GM18502 (cell line): ENCODE data around the gene OR13C2.
"Not testable (repeated sequence)": the region's sequence is repeated elsewhere in the genome, so short reads cannot be mapped to it uniquely, and the experiment has no call there.

Experiments used
- ATAC-seq: cut with Tn5 transposase; IDR thresholded peaks from one replicate; pipeline ENCODE4 v1.9.1; 2021; ENCODE audit warnings: mild to moderate bottlenecking; ENCODE audit not compliant: unreplicated experiment, poor library complexity

Gene OR13C2, protein sequence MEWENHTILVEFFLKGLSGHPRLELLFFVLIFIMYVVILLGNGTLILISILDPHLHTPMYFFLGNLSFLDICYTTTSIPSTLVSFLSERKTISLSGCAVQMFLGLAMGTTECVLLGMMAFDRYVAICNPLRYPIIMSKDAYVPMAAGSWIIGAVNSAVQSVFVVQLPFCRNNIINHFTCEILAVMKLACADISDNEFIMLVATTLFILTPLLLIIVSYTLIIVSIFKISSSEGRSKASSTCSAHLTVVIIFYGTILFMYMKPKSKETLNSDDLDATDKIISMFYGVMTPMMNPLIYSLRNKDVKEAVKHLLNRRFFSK

DNA sequence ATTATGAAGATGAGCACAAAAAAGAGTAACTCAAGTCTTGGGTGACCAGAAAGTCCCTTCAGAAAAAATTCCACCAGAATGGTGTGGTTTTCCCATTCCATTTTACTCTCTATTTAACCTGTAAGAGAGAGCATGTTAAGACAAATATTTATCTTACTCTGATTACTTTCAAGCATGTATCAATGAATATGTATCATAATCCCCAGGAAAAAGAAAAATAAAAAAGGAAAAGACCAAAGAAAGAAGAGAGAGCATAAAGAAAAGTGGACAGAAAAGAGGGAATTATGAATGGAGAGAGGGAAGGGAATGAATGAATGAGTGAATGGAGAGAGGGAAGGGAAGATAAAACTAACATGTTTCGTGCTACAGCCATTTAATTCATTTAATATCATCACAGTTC lies at the start of gene OR13C2:
Gene OR13C2, minus strand, starts transcription at position 101 of the 400 bp plus-strand sequence. Its CDS starts 0 bp downstream, at position 101.
- ATAC-seq = not testable (repeated sequence)

DNA sequence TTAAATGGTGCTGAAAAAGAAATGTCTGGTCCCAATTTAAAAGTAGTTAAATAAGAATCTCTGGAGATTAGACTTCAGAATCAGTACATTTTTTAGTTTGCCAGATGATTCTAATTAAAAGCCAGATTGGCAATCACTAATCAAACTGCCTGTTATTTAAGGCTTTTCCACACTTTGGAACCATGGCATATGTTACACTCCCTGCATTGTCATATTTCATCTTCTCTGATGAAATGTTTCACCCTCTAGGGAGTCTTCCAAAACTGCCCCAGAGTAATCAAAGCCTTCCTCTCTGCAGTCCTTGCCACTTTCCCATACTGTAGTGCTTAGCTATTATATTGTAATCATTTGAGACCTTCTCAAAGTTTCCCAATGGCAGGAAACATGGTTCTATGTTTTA lies 30.0 kb upstream of the OR13C2 start:
- no peak for ATAC-seq

DNA sequence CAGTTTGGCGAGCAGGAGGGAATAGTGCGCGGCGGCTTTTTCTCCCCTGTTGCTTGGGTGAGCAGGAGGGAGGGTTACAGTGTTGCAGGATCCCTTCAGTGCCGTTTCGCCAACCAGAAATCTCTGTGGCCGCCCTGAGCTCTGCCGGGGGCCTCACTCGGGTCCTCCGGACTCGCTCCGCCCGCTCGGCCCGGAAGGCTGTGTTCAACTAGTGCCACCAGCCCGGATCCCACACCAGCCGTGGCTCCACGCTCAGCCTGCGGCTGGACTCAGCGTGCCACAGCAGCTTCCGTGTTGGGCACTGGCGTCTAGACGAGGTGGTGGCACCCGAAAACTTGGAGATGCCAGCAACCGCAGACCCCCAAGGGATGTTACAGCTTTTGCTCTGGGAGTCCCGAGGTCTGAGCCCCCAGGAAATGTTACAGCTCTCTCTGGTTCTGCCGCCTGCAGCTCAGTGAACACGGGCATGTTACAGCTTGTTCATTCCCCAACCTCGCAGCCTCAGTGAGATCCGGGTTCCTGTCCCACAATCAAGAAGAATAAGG lies 28.6 kb upstream of the OR13C2 start:
- ATAC-seq = no peak

DNA sequence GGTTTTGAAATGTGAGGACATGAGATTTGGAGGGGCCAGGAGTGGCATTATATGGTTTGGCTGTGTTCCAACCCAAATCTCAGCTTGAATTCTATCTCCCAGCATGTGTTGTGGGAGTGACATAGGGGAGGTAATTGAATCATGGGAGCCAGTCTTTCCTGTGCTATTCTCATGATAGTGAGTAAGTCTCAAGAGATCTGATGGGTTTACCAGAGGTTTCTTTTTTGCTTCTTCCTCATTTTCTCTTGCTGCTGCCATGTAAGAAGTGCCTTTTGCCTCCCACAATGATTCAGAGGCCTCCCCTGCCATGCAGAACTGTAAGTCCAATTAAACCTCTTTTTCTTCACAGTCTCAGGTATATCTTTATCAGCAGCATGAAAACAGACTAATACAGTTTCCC lies 20.5 kb upstream of the OR13C2 start:
- not testable (repeated sequence) for ATAC-seq

DNA sequence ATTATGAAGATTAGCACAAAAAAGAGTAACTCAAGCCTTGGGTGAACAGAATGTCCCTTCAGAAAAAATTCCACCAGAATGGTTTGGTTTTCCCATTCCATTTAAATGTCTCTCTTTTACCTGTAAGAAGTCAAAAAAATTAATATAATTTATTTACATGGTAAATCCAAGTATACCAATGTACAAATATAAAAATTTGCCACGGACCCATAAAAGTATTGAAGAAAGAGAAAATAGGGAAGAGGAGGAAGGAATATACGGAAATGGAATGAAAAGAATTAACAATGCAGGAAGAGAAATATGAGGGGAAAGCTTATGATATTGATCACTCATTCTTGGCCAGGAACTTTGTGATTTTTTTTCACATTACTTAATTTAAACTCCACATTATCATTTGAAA lies 12.7 kb upstream of the OR13C2 start, which contains the start of gene OR13C9:
Gene OR13C9, minus strand, starts transcription at position 101 of the 400 bp plus-strand sequence. Its CDS starts 0 bp downstream, at position 101.
- ATAC-seq = no peak

DNA sequence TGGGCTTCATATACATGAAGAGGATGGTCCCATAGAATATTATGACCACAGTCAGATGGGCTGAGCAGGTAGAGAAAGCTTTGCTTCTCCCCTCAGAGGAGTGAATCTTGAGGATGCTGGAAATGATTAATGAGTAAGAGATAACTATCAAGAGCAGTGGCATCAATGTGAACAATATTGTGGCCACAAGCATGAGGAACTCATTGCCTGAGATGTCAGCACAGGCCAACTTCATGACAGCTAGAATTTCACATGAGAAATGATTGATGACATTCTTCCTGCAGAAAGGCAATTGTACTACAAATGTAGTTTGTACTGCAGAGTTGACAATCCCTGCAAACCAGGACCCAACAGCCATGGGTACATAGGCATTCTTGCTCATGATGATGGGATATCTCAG lies 12.0 kb upstream of the OR13C2 start:
- ATAC-seq = no peak

DNA sequence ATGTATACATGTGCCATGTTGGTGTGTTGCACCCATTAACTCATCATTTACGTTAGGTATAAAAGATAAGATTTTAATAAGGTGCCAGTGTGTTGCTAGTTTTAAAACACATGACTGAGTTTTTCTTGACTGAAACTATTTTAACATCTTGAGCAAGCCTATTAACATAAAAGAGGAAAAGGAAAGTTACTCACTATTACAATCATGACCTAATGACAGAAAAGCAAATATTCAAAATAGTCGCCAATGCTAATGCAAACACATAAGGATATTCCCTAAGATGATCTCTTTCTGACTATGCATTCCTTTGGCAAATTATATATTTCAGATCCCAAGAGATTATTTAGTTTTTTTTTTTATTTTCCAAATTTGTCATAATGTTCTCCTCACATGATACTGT lies 5.8 kb upstream of the OR13C2 start:
- no peak for ATAC-seq

DNA sequence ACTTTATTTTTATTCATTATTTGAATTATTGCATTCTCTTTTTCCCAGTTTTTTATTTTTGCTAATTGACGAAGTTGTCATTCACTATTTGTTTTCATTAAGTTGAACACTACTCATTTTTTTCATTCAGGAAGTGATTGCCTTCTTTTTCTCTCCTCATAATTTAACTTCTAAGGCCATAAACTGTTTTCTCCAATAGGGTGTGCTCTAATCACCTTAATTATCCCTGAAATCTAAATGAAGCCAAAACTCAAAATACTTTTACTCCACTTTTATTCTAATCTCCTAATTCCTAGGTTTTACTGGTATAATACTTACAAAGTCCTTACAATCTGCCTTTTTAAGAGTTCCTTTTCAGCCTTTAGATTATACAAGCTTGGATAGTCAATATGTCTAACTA lies 2.9 kb upstream of the OR13C2 start:
- ATAC-seq = no peak

DNA sequence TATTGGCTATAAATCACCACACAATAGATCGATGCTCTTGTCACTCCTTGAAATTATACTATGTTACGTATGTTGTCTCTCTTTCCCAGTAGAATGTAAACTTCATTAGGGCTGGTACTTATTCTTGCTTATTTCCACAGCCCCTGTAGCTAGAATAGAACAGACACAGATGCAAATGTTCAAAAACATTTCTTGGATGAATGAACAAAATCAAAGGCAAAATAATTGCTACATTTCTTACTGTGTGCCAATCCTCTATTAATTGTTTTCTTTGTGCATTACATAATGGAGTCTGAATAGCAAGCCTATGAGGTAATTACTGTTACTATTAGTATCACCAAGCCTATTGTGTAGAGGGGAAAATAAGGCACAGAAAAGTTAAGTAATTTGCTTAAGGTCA lies 725 bp upstream of the OR13C2 start:
- no peak for ATAC-seq

DNA sequence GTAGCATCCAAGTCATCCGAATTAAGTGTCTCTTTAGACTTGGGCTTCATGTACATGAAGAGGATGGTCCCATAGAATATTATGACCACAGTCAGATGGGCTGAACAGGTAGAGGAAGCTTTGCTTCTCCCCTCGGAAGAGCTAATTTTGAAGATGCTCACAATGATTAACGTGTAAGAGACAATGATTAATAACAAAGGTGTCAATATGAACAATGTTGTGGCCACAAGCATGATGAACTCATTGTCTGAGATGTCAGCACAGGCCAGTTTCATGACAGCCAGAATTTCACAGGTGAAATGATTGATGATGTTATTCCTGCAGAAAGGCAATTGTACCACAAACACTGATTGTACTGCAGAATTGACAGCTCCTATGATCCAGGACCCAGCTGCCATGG lies 626 bp downstream of the OR13C2 start:
- ATAC-seq = no peak

DNA sequence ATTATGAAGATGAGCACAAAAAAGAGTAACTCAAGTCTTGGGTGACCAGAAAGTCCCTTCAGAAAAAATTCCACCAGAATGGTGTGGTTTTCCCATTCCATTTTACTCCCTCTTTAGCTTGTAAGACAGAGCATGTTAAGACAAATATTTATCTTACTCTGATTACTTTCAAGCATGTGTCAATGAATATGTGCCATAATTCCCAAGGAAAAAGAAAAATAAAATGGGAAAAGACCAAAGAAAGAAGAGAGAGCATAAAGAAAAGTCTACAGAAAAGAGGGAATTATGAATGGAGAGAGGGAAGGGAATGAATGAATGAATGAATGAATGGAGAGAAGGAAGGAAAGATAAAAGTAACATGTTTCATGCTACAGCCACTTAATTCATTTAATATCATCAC lies 6.1 kb downstream of the OR13C2 start, which contains the start of gene OR13C5:
Gene OR13C5, minus strand, starts transcription at position 101 of the 400 bp plus-strand sequence. Its CDS starts 0 bp downstream, at position 101.
- ATAC-seq = not testable (repeated sequence)

DNA sequence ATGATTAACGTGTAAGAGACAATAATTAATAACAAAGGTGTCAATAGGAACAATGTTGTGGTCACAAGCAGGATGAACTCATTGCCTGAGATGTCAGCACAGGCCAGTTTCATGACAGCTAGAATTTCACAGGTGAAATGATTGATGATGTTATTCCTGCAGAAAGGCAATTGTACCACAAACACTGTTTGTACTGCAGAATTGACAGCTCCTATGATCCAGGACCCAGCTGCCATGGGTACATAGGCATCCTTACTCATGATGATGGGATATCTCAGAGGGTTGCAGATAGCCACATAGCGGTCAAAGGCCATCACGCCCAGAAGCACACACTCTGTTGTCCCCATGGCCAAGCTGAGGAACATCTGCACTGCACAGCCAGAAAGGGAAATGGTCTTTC lies 6.7 kb downstream of the OR13C2 start:
- not testable (repeated sequence) for ATAC-seq

DNA sequence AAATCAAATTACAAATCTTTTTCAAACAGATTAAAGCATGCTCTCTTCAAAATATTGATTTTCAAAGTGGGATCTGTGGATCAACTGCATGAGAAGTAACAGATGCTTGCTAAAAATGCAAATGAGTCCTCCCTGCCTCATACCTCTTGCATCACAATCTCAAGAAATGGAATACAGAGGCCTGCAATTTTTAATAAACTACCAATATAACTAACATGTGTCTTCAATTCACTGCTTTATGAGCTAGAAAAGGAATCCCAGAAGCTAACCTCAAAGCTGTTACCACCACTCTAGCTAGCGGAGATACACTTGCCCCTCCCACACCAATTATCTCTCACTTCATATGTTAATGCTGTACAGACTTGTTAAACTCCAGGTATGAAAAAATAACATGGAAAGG lies 15.8 kb downstream of the OR13C2 start:
- no peak for ATAC-seq

DNA sequence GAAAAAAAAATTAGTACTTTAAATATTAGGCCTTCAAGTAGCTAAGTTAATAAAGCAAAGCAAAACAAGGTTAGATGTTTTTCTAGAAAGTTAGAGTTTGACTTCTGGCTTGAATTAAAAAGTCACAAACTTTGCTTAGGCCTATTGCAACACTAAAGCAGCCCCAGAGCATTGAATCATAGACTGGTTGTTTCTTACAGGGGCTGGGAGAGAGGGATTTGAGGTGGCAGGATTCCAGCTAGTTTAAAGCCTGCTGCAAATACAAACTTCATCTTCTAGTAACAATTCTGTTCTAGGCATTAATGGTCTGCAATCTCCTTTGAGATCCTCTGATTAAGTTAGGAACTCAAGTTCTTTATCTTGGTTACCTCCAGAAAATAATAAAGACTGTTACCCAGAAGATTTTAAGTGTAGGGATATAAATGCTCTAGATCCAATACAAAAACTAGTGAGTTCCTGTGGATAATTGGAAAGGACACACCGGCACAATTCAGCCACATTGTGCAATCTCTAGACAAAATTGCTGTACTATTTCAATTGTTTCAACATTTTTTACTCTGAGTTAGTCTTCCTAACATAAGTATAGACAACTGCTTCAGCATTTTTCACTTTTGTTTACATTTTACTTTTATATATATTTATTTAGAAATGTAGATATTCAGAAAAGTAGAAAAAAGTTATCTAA lies 18.8 kb downstream of the OR13C2 start:
- no peak for ATAC-seq

DNA sequence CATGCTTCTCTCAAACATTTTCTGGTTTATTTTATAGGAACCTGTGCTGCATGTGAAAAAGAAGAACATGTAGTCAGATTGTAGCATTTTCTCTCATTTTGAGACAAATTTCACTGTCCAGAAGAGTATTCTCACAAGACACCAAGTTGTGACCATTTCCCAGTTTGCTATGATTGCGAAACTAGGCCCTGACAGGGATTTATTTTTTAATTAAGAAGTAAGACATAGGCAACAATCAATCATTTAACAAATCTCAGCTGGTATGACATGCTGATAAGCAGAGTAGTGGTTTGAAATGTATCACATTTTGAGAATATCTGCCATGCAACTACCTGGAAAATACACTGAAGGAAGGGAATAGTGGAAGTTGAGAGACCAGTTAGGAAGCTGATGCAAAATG lies 24.9 kb downstream of the OR13C2 start:
- no peak for ATAC-seq

DNA sequence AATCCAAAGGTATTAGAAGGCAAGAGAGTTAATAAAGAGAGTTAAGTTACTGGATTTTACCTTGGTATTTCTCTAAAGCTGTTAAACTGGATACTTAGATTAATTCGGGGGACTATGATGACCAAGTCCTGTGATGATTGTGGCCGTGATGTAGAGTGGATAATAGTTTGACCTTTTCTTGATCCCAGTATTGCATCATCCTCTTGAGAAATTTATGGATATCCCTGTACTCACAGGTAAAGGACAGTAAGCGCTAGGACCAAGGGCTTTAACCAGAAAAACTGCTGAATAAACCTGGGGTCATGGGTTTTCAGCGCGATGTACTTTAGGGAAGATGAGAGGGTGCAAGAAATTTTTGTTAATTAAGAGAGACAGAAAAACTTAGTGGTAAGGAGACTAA lies 28.2 kb downstream of the OR13C2 start:
- no peak for ATAC-seq

DNA sequence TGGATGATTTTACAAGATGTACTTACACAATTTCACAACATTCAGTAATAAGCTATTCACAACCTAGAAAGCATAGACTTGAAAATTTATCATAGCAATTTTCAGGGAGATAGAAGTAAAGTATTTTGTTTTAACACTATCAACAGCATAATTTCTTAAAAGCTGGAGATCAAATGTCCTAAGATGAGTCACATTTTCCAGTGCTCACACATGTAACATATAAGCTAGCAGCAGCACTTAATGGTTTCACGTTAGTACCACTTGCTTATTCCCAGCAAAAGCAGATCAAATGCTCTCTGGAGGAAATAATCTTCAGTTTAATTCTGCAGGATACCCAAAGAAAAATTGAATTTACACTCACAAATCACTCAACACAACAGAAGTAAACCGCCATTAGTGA lies 30.0 kb downstream of the OR13C2 start:
- ATAC-seq = no peak

DNA sequence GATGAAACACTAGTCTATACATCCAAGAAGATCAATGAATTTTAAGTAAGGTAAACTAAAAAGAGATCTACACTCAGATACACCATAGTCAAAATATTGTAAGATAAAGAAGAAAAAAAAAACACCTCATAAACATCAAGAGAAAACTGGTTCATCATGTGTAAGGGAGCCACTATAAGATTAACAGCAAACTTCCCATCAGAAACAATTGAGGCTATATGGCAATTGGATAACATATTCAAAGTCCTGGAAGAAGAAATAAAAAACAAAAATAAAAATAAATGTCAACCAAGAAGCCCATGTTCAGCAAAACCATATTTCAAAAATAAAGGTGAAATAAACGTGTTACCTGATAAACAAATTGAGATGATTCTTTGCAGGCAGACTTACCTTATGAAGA lies 32.8 kb downstream of the OR13C2 start:
- no peak for ATAC-seq

DNA sequence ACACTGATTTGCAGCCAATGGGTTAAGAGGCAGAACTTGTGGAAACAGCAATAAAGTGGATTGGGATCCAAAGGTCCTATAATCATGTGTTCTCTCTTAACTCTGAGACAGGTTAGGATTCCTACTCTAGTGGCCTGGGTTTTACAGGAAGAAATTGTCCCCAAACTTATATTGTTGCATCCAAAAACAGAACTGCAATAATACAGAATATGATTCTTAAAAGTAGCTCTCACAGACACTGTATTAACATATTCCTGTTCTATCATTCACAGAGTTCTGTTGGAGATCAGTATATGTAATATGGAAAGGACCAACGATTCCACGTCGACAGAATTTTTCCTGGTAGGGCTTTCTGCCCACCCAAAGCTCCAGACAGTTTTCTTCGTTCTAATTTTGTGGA lies 36.6 kb downstream of the OR13C2 start, which contains the start of gene OR13C8:
Gene OR13C8, plus strand, starts transcription at position 301 of the 400 bp plus-strand sequence. Its CDS starts 0 bp downstream, at position 301.
- ATAC-seq = no peak

DNA sequence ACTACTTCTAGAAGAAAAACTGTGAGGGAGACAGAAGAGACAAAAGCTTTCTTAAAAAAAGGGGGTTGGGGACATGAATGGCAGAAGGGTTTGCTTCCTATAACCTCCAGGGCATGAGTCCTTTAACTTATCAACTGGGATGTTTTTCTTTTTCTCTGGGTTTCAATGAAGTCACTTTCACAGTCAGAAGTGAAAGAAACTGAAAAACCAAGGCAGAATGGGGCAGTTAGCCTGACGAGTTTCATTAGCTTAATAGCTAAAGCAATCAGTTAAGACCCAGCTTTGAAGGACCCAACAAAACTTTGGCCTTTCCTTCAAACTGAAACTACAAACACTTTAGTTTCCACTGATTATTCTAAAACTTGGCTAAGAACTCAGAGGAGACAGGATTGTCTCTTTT lies 41.1 kb downstream of the OR13C2 start:
- no peak for ATAC-seq
